HepG2 (cell line): Measurements from ENCODE around the gene RIC3.

Experiments
- CHCHD3 ChIP-seq: sonication (generic); formaldehyde crosslinking; IDR thresholded peaks from 2 replicates; pipeline ENCODE4 v1.8.0; 2022; ENCODE audit warnings: mild to moderate bottlenecking, missing genetic modification reagents, moderate library complexity
- CTCF ChIP-seq: sonication (generic); formaldehyde crosslinking; IDR thresholded peaks from 2 replicates; pipeline ENCODE4 v1.5.0; 2020; ENCODE audit warnings: mild to moderate bottlenecking, missing genetic modification reagents, moderate library complexity
- EZH2 ChIP-seq: conservative IDR thresholded peaks from 2 replicates; pipeline ENCODE4 v1.6.1; 2012; ENCODE audit warnings: mild to moderate bottlenecking, low read depth, low read length, moderate library complexity
- HNRNPL ChIP-seq: fragments of 200-400 bp; formaldehyde crosslinking; IDR thresholded peaks from 2 replicates; pipeline ENCODE4 v1.6.1; 2017; ENCODE audit warnings: mild to moderate bottlenecking, low read depth, low read length
- KIAA2018 ChIP-seq: sonication (generic); formaldehyde crosslinking; IDR thresholded peaks from 2 replicates; pipeline ENCODE4 v1.5.0; 2020; ENCODE audit warnings: mild to moderate bottlenecking, missing genetic modification reagents, borderline replicate concordance
- MAFF ChIP-seq: IDR thresholded peaks from 2 replicates; pipeline ENCODE4 v1.6.1; 2011; ENCODE audit warnings: low read depth, low read length, improper control_type of control experiment
- MYC ChIP-seq: sonication (generic); formaldehyde crosslinking; IDR thresholded peaks from 2 replicates; pipeline ENCODE4 v1.9.0; 2021; ENCODE audit warnings: missing genetic modification reagents, borderline replicate concordance
- POLR2A ChIP-seq, 2 experiments: IDR thresholded peaks; 2 replicates each; pipeline ENCODE4 v1.6.1; 2011; ENCODE audit warnings: low read depth in 2 of 2, low read length in 2 of 2, mild to moderate bottlenecking in 1 of 2, moderate library complexity in 1 of 2; ENCODE audit not compliant: insufficient read depth in 1 of 2
- POLR2AphosphoS5 ChIP-seq: IDR thresholded peaks from 2 replicates; pipeline ENCODE4 v1.6.1; 2012; ENCODE audit warnings: low read depth, low read length
- RAD21 ChIP-seq: fragments of 450-650 bp; formaldehyde crosslinking; IDR thresholded peaks from 2 replicates; pipeline ENCODE4 v1.5.0; 2020; ENCODE audit warnings: mild to moderate bottlenecking
- TF ChIP-seq, protein P1 (sequence below): sonication (generic); formaldehyde crosslinking; IDR thresholded peaks from 2 replicates; pipeline ENCODE4 v1.4.0; 2020; ENCODE audit warnings: missing genetic modification reagents
- TF ChIP-seq, protein P2 (sequence below): sonication (generic); formaldehyde crosslinking; IDR thresholded peaks from 2 replicates; pipeline ENCODE4 v1.5.0; 2020; ENCODE audit warnings: missing genetic modification reagents

DNA sequence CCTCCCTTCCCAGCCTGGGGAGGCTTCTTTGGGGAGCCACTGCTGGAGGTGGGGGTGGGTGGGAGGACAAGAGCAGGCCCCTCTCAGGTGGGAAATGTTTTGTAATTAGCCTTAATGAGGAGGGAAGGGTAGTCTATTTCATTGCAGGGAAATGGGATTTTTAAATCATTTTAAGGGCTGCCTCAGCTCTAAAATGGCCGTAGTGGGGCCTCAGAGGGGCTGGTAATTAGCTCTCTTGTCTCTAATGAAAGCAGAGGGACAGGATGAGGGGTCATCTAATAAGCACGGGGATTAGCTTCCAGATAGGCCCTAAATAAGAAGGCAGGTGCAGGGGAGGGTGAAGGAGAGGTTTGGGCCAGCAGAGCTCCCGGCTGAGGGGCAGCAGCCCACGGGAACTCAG is 48.3 kb upstream of the RIC3 start:
- no peak for TF ChIP-seq RAD21
- TF ChIP-seq EZH2: no peak
- TF ChIP-seq, protein P1, sequence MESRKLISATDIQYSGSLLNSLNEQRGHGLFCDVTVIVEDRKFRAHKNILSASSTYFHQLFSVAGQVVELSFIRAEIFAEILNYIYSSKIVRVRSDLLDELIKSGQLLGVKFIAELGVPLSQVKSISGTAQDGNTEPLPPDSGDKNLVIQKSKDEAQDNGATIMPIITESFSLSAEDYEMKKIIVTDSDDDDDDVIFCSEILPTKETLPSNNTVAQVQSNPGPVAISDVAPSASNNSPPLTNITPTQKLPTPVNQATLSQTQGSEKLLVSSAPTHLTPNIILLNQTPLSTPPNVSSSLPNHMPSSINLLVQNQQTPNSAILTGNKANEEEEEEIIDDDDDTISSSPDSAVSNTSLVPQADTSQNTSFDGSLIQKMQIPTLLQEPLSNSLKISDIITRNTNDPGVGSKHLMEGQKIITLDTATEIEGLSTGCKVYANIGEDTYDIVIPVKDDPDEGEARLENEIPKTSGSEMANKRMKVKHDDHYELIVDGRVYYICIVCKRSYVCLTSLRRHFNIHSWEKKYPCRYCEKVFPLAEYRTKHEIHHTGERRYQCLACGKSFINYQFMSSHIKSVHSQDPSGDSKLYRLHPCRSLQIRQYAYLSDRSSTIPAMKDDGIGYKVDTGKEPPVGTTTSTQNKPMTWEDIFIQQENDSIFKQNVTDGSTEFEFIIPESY (CRISPR knock-in tag): no peak
- no peak for TF ChIP-seq CTCF
- no peak for TF ChIP-seq CHCHD3
- no peak for TF ChIP-seq POLR2A (IDR thresholded peaks at IDR 0.05; ENCODE audit: insufficient read depth in 1 of 2, low read depth in 2 of 2, low read length in 2 of 2)
- no peak for TF ChIP-seq MYC (CRISPR knock-in tag)
- no peak for TF ChIP-seq POLR2AphosphoS5
- TF ChIP-seq KIAA2018 (CRISPR knock-in tag): no peak
- no peak for TF ChIP-seq MAFF
- TF ChIP-seq HNRNPL: no peak
- TF ChIP-seq, protein P2, sequence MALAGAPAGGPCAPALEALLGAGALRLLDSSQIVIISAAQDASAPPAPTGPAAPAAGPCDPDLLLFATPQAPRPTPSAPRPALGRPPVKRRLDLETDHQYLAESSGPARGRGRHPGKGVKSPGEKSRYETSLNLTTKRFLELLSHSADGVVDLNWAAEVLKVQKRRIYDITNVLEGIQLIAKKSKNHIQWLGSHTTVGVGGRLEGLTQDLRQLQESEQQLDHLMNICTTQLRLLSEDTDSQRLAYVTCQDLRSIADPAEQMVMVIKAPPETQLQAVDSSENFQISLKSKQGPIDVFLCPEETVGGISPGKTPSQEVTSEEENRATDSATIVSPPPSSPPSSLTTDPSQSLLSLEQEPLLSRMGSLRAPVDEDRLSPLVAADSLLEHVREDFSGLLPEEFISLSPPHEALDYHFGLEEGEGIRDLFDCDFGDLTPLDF (CRISPR knock-in tag): no peak
